NCI-H1092 (cell line): ENCODE measurements around the gene C1QTNF5.
"Not testable (repeated sequence)": the region's sequence is repeated elsewhere in the genome, so short reads cannot be mapped to it uniquely, and the experiment has no call there.

Experiments
- DNase-seq: peaks from one replicate; lab custom pipeline; 2025; lab: John Stamatoyannopoulos, UW

The C1QTNF5 gene

GRCh38 chr11:119340335-119341221, at the start of gene C1QTNF5:
TSS of gene C1QTNF5 (minus strand) at chr11:119340883. CDS start at chr11:119340397, 486 bp downstream.
- no peak for DNase-seq

- DNase-seq, result no peak
Measured at GRCh38 chr11:119389611-119390254, 49.0 kb upstream of the C1QTNF5 start.

DNA sequence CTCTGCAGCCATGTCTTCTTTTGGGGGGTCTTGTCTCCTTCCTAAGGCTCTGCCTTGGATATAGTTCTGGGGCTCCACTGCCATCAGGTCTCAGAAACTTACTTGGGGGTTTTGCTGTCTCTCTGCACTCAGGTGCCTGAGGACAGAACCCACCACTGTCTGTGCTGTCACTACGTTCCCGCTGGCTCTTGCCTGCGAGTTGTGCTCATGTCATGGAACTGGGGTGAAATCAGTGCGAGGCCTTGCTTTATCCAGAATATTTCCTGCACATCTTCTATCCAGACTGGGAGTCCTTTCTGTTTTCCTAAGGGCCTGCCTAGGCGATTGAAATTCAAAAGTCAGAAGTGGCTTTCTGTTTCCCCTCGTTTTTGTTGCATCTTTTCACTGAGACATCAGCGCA, 47.4 kb upstream of the C1QTNF5 start:
- DNase-seq, result no peak

- no peak for DNase-seq
Measured at GRCh38 chr11:119384332-119384731, 43.6 kb upstream of the C1QTNF5 start.

GRCh38 chr11:119382513-119382912, 41.8 kb upstream of the C1QTNF5 start:
- DNase-seq, result not testable (repeated sequence)

- DNase-seq, result no peak
Measured at GRCh38 chr11:119382101-119382500, 41.4 kb upstream of the C1QTNF5 start.

DNA sequence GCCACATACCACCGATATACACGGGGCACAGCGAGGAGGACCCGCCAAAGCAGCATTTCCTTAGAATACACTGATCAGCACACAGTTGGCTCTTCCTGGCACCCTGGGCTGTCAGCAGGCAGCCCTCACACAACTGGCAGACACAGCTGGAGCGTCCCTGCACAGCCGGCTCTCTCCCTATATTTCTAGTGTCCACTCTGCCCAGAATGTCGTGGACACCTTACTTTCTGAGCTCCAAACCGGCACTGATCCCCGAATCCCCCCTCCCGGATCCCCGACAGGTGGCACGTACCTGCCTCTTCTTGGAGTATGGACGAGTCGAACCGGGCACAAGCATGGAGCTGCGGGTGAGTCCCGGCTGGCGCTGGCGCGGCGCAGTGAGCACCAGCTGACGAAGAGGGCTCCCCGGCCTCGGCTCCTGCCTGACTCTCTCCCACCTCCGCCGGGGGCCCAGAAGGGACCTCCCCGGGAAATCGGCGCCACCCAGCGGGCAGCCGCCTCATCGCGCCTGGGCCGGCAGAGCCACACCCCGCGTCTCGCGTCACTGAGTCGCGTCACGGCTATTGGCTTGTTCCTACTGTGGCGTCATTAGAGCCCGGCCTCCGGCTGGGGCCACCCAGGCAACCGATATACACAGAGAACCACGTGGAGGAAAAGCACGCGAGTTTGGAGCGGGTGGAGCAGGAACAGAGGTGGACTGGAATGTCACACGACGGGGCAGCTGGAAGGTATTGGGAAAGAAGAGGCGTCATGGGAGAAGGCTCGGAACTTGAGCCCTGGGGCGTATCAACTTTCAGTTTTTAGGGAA, 40.7 kb upstream of the C1QTNF5 start, which contains the start of gene USP2:
USP2 (minus strand) TSS at position 510 of the 808 bp plus-strand sequence. CDS start 8,210 bp downstream, outside the sequence.
- DNase-seq, result peak; percentile 95

GRCh38 chr11:119380827-119381180, 40.1 kb upstream of the C1QTNF5 start:
- no peak for DNase-seq

DNA sequence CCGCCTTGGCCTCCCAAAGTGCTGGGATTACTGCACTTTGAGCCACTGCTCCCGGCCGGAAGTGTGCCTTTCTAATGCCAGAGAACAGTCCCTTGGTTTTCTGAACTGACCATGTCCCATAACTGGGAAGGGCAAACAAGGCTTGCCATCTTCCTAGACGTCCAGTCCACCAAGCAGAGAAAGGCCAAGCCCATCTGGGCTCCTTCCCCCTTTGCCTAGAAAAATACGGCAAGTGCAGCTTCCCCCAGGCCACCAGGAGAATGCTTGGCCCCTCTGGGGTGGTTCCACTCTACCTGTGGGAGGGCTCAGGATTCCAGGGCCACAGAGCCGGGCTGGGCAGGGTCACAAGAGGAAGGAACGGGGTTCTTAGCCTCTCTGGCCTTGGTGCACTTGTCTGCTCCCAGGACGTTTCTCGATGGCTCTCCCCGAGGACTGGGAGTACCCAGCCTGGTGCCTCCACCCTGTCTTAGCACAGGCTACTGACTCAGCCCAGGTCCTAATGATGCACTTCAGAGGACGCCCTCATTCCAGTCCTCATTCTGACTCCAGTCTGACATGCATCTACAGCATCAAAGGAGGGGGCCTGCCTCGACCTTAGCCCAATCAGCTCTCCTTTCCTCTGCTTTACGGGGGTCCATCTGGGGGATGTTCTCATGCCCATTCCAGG, 39.6 kb upstream of the C1QTNF5 start:
- no peak for DNase-seq

GRCh38 chr11:119378851-119379465, 38.3 kb upstream of the C1QTNF5 start:
- no peak for DNase-seq

DNA sequence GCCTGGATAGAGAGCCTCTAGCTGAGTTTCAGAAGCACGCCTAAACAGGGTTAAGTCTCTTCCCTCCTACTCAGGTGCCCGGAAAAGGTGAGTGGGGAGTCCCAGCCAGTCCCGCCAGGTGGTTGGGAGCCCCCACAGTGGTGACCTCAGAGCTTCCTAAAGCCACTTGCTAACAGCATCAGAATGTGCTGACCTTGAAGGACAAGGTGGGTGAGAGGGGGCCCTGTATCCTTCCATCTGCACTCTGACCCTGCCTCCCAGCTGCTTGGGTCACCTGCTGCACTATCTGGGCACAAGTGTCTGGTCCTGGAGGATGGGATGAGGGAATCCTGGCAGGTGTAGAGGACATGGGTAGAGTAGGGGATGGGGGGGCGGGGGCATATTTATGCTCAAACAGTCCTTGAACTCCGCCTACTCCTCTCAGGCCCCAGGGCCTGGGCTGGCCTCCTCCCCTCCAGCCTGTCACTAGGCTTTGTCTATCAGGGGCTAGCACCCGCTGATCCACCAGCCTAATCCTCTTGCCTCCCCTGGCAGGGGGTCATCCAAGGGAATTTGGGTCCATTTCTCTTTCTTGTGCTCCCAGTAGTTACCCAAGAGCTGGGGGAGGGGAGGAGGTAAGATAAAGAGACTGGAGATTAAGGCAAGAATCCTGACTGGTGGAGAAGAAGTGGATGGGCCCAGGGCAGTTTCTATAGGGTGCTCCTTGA, 37.4 kb upstream of the C1QTNF5 start:
- no peak for DNase-seq

GRCh38 chr11:119377112-119377901, 36.6 kb upstream of the C1QTNF5 start:
- DNase-seq, result no peak

DNA sequence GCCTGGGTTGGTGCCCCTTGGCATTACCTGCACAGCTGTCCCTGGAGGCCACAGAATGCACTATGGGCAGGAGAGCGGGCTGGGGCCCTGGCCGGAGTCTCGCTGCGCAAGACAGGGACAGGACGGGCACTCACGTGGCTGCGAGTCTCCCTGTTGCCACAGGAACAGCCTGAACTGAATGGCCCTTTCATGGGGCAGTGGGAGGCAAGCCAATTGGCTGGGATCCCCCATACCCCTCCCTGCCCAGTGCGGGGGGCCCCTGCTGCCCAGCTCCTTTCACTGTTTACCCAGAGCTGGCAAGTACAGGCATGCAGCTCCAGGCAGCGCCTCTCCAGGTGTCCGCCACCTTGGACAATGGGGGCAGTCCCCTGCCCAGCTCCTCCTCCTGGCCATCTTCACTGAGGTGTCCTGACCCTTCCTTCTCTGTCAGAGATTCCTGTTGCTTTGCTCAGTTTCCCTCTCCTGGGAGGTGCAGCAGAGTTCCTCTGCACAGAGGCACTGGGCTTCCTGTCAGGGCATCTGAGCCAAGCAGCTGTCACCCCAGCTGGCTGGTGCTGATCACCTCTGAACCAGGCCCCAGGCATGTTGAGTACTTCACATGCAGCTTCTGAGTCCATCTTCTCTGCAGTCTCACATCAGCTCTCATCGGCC, 35.6 kb upstream of the C1QTNF5 start:
- no peak for DNase-seq

DNA sequence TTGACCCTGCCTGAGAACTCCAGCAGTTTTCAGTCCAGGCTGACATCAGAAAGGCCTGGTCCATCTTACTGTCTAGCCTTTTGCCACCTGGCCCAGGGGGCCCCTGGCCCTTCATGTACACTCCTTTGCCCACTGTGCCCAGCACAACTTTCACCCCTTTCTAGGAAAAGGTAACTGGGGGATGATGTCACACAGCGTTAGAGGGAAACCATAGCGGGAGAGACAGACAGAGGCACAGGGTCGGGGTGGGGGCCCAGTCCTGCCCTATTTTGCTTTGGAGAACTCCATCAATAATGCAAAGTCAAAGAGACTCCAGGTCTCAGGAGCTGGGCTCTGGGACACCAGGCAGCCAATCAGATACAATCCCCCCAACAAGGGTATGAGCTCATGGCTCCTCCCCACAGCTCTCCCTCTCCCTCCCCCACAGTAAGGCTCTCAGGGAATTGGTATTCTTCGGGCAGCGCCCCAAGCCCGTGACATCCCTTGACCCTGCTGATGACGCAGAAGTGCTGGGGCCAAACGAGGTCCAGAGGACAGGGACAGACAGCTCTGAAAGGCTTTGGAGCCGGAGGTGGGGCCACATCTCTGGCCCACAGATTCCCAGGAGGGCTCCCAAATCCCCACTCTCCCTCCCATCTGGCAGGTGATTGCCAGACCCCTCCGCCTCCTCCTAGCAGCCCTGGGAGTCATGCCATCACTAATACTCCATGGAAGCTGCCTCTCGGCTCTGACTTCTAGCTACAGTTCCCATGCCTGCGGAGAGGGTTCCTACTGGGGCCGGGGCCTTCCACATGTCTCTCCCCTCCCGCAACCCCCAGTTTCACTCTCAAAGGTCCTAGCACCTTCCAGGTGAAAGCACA, 34.9 kb upstream of the C1QTNF5 start:
- no peak for DNase-seq

DNA sequence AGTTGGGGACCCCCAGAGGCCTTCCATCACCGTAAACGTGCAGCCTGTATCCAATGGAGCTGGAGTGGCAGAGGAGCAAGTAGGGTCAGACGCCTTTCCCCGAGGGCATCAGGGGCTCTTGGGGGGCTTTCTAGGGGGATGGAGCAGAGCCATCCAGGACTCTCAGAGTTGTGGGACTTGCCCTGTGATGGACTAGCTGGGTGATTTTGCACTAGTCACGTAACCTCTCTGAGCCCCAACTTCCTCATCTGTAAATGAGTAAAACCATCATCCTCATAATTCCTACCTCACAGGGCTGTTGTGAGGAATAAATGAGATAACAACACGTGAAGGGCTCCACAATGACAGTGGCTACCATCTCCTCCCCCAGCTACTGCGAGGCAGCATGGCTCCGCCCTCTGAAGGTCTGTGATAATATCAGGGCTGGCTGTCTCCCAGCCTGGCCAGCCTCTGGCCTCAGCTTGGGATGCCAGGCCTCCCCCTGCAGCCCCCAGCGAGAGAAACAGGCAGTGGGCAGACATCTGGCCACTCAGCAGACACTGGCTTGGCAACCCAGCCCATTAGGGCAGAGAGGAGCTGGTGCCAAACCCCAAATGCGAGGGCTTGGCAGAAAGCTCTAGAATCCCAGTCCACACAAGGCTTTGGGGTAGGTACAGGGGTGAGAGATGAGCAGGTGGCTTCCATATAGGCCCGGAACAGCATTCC, 34.1 kb upstream of the C1QTNF5 start:
- DNase-seq, result no peak

GRCh38 chr11:119373921-119374631, 33.4 kb upstream of the C1QTNF5 start:
- peak; percentile 77 for DNase-seq
